NOMO-1 treated with dmso at 0.1 percent for 144 hours (cell line): ENCODE measurements around the gene RPL4.

ENCODE experiments used
- DNase-seq: peaks from one replicate; lab custom pipeline; 2025; ENCODE audit not compliant: unreplicated experiment; lab: John Stamatoyannopoulos, UW

Gene RPL4

GRCh38 chr15:66459818-66460615 lies 44.6 kb downstream of the RPL4 start:
- no peak for DNase-seq

DNA sequence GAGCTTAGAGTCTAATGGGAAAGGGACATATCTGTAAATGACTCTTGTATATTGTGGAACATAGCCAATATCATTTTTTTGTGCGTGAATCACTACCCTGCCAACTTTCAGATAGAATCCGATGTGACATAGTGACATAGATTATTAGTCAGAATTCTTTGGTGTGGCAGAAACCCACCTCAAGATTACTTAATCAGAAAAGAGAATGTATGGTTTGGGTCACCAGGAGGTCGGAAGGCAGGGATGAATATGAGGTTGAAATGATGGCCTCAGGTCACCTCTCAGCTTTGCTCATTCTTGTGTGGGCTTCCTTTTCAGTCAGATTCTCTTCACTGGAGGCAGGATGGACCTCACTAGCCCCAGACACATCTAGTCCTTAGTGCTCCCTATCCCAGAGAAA lies 48.4 kb downstream of the RPL4 start:
- no peak for DNase-seq

- DNase-seq: peak; percentile 7
Observed at GRCh38 chr15:66454143-66454542, 50.5 kb downstream of the RPL4 start.

GRCh38 chr15:66452971-66453580 lies 51.6 kb downstream of the RPL4 start:
- DNase-seq: no peak

GRCh38 chr15:66452420-66452819 lies 52.2 kb downstream of the RPL4 start:
- DNase-seq: no peak
